AG08396 (cell line): ENCODE data around the gene AMZ1.
"Not testable (repeated sequence)": the region's sequence is repeated elsewhere in the genome, so short reads cannot be mapped to it uniquely, and the experiment has no call there.

Experiments used
- DNase-seq: peaks from one replicate; pipeline ENCODE4 v3.0.0; 2012; ENCODE audit warnings: low spot score, mixed read lengths

AMZ1 gene

DNA sequence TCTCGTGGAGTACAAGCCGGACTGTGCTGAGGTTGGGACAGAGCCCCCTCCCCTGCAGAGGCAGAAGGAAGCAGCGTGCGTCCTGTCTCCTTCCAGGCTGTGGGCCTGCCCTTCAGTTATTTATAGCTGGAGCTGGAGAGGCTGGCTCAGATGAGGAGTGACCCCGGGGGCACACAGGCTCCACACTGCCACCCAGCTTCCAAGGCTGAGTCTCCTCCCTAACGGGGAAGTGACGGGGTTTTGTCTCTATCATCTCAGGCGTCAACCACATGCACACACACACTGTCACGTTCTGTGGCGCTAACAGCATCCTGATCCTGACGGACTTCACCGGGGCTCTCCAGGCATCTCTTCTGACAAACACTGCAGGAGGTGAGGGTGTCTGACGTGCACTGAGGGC is 25.4 kb downstream of the AMZ1 start:
- no peak for DNase-seq

DNA sequence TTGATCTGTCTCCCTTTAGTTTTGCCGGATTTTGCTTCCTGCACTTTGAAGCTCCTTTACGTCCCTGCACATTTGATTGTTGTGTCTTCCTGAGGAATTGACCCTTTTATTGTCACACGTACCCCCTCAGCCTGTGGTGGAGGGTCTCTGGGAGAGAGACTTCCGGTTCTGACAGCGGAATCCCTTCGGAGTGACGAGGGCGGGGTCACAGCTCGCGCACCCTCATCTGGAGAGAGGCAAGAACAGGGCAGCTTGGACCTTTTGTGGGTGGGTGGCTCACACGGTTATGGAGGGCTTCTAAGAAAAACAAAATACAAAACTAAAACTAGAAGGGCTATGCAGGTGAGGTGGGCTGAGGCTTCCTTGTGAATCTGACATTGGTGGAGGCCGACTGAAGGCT is 26.0 kb downstream of the AMZ1 start:
- DNase-seq: no peak

DNA sequence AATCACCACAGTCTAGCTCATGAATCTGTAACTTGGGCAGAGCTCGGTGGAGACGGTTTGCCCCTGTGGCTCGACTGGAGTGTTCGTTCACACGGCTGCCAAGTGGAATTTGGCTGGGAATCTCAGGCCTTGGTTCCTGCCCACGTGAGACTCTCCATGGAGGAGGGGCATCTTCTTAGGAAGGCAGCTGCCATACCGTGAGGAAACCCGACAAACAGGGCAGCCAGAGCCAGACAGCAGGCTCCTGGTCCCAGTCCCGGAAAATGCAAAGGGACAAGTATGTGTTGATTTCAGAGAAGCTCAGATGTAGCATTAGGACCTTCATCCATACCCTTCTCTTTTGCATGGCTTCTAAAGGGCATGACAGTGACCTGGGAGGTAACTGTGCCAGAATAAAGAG is 26.6 kb downstream of the AMZ1 start:
- no peak for DNase-seq

DNA sequence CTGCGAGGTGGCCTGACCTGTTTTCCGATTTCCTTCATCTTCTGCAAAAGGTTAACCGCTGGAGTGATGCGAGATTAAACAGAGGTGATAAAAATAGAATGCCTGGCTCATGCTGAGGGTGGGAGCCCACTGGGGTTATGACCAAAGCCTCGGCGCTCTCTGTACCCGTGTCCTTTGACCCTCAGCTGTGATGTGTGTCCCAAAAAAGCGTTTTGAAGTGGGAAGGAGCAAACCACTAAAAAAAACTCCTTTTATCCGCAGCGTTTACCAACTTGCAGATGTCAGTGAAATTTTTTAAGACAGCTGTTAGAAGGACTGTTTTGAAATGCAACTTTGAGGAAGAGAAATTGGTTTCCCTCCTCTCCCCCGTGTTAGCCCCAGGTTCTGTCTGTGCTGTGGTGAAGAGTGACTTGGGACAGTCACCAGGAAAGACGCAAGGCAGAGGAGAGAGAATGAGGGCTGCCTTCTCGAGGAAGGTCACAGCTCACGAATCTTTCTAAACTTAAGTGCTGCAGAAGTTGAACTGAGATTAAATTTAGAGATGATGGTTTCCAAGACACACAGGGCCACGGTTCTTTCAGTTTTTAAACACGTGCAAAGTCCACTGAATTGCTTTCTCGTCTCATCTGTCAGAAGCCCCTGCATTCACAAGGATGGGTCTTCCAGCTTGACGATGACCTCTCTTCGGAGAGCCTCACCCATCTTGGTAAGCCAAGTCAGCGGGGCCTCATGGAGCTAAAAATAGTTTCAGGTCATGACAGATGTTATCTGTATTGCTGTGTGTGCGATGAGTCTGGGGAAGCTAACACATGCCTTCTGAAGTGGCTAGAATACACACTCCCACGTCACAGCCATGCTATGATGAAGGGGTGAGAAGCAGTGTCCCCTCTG is 27.6 kb downstream of the AMZ1 start:
- no peak for DNase-seq

DNA sequence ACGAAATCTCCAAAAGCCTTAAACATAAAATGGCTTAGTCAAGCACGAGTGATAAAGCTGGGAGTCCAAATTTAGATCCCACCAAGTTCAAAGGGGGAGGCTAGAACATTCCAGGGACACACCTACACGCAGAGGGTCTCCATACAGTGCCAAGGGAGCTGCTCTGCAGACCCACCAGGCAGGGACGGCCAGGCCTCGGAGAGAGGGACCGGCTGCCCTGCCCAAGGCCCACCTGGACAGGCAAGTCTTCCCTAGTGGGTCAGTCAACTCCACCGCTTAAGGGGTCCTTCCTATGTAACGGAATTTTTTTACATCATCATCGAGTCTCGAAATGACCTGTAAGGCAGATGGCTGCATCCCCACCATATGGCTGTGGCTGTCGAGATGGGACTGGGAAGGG is 28.5 kb downstream of the AMZ1 start:
- DNase-seq: no peak

DNA sequence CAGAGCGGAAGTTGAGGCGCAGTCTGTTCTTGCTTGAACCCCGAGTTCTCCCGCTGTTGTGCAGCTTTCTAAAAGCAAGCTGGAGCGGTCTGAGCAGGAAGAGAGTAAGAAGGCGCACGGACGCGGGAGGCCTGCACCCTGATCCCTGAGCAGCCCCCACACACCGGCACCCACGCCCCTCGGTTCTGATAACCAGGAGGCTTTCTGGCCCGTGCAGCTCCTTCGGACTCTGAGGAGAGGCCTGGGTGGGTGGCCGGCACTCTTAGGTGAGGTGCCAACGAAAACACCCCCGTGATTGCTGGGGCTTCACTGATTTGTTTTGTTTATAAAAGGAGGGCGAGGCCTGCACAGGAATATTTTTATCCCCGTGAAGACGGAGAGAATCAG is 28.9 kb downstream of the AMZ1 start:
- no peak for DNase-seq

DNA sequence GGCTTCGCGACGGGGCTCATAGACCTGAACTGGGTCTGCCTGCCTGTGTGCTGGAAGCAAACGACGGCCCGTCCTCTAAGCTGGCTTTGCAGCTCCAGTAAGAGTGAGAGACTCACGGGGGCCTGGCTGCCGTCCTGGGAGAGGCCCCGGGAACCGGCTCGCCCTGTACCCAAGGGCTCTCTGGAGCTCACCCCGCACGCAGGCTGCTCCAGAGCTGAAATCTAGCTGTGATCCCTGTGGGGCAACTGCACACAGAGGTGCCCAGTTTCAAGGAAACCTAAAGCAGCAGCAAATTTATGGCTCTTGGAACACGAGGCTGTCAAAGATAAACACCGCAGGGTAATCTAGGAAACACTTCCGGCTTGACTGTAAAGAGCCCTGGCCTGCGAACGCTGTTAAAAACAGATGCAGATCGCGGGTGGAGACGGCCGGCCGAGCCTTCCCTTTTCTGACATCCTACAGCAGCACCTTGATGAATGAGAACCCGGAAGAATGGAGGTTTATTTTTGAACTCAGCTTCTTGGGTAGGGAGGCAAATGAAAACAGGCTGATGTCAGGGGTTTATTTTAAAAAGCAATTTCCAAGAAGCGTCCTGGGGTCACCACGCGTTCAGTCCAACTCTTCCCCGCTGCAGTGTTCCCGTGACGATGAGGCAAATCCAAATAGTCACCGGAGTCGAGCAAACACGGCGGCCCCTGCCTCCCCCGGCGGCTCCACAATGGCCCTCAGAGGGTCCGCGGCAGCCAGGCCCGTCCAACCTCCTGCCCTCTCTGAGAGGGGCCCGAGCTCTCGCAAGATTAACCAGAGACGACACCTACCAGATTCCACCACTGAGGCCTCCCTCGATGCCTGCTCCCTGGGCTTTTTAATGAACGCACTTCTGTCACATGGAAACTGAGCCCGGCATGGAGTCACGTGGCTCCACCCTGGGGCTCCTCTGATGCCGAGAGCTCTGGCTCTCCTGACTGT is 29.6 kb downstream of the AMZ1 start:
- peak; percentile 62 for DNase-seq

DNA sequence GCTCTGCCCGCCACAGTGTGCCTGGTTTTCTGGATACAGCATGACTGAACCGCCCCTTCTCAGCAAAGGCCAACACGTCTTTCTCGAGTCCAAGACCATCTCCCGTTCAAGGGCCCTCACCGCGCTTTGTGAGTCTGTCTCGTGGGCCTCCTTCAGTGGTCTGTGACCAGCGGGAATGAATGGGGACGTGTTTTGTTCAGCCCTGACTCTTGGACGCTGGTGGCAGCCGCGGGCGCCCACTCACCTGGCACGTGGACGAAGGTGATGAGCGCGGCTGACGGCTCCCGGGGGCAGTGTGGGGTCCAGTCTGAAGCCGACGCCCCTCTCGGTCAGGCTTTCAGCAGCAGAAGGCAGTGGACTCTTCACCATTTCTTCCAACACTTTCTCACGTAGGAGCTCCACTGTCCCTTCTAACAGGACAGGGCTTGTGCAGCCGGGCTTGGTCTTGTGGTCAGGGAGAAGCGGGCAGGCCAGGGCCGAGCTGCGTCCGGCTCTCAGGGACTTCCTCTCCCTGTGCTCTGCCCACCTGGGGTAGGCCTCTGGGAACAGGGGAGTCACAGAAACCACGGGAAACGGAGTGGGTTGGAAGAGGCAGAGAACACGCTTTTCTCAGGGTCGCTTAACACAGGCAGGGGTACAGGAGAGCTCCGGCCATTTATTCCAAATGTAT is 30.4 kb downstream of the AMZ1 start:
- DNase-seq: no peak

DNA sequence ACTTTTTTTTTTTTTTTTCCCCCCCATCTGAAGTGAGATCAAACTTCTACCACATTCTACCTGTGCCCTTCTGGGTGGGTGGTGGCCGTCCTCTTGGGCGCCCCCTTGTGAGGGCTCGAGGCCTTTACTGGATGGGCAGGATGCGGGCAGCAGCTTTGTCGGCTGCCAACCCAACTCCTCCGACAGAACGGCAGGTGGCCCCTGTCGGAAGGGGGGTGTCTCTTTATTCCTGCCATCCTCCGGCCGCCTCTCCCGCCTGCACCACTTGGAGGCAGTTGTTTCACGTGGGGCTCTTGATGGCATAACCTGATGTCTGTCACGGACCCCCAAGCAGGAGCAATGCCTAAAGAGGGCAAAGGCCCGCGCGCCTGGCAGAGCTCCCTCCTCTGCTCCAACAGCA is 31.0 kb downstream of the AMZ1 start:
- DNase-seq: peak; percentile 48

DNA sequence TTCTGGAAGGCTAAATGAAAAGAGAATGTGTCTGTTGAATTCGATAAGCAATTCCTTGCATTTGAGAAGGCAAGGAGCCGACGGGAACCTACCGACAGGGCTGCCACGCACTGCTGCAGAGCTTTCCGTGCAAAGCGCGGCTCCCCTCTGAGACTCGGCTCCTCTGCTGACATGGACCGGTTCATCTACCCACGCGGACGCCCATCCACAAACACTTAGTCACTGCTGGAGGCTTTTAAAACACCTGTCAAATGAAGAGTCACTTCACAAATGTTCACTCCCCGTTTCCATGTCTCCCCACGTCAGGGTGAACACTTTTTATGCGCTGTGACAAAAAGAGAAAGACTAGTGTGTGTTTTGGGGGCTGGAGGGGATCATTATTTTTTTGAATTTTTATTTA is 32.0 kb downstream of the AMZ1 start:
- no peak for DNase-seq

DNA sequence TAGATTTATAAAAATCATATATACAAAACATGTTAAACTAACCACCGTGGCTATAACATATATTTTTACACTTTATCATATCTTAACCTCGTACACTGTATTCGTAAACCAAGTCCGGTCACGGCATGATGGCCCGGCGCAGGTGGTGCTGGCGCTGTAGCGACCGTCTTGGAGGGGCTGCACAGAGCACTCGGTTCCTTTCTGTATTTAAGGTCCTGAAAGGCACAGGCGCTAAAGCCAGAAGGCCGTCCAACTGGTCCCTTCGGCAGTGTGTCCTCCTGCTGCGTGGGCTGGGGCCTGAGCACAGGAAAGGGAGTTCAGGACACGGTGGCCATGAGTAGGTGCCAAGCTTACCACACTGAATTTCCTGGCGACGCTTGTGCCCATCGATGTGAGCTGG is 33.8 kb downstream of the AMZ1 start:
- no peak for DNase-seq

DNA sequence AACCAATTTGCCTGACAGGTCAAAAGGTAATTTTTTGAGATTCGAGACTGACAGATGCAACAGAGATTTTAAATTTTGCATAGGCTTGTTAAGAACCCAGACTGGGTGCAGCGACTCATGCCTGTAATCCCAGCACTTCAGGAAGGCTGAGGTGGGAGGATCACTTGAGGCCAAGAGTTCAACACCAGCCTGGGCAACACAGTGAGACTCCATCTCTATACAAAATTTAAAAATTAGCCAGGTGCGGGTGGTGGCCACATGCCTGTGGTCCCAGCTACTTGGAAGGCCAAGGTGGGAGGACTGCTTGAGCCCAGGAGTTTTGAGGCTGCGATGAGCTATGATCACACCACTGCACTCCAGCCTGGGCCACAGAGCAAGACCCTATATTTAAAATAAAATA is 34.6 kb downstream of the AMZ1 start:
- DNase-seq: no peak

DNA sequence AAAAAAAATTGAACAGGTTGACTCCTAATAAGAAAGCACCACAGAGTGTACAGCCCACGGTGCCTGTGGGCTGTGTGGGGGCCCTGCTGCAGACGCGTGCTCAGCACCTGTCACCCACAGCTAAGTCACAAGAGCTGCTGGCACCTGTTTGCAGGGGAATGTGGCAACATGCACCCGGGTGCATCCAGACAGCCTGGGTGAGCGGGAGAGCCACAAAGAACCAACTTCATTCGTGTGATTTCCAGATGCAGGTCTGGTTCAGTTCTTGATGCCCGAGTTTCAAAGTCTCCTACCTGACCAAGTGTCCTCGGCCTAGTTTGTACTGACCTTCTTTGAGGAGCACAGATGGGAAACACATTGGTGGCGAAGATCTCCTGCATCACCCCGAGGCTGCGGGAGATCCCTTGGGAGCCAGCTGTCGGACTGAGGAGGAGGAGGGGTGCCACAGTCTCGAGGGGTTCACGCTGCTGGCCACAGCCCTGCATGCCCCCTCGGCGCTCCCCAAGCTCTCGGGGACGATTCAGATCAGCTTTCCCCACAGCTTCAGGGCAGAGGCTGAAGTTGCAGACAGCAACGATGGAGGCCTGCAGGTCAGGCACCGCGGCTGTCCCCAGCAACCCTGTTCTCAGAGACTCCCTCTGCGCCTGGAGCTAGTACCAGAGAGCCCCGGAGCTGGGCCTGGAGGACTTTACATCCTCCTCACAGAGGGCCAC is 35.3 kb downstream of the AMZ1 start:
- DNase-seq: no peak

DNA sequence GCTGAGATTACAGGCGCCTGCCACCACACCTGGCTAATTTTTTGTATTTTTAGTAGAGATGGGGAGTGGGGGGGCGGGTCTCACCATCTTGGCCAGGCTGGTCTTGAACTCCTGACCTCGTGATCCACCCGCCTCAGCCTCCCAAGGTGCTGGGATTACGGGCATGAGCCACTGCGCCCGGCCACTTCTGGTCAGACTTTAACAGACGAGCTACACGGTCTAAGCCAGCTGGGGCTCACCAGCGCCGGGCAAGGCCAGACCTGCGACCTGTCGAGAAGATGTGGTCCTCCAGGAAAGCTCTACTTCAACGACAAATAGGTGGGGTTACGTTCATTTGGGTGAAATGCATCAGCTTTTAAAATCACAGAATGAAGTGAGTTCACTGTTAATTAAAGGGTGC is 36.0 kb downstream of the AMZ1 start:
- not testable (repeated sequence) for DNase-seq

DNA sequence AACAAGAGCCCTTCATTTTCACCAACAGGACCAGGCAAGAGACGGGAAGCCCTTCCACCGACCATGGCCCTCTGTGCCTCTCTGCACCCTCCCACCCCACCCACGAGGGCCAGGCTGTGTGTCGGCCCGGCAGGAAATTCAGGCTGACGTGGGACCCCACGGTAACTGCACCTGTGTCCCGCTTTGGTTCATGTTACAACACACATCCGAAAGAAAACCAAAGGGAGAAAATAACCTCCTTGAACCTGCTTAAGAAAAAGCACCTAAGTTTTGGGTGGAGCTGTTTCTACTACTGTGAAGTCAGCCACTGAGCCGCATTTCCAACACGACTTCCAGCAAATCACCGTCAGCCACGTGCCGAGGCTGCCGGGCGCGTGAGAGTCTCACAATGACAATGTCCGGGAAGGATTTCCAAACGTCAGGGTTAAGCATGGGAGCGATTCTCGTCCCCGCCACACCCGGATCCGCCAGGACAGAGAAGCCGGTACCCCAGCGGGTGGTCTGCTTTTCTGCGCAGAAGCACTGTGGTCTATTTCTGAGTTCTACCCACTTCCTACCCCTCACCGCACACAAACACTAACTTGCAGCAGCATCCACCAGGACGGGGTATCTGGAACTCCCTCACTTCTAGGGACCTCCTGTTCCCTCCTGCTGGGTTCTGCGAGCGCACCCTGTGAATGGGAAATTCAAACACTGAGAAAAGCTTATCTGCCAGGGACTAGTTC is 36.6 kb downstream of the AMZ1 start:
- no peak for DNase-seq

DNA sequence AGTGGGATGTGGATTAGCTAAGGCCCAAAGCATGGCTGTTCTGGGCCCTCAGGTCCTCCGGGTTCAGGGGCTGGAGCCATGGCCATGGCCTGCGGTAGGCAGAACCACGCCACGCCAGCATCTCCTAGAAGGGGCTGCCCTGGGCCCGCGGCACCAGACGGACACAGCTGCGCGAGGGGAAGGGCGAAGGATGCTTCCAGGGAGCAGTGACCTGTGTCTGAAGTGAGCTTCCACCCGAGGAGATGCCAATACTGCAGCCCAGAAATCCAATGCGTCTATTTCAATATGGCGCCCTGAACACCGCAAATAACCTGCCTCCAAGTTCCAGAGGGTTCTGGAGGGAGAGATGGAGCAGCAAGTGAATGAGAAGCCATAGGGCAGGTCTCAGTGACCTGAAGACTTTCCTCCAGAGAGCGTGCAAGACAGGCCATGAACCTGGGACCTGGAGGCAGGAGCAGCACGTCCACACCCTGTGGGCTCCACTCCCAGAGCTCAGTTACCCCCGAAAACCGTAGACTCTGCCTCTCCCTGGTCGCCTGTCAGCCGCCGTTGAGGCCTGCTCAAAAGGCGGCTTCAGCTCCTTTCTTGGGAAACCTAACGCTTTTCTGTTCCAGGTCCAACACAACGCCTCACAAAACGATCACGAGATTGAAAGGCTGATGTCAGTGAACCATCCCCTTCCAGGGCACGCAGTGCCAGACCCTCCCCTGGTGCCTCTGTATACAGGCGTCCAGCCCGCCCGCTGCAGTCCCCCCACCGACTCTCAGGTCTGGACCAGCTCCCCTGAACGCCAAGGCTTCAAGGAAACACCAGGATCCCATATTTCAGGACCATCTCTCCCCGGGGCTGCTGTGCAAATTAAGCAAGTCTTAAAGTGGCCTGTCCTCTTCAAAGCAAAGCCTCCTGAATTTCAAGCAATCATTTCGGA is 37.4 kb downstream of the AMZ1 start:
- DNase-seq: no peak

DNA sequence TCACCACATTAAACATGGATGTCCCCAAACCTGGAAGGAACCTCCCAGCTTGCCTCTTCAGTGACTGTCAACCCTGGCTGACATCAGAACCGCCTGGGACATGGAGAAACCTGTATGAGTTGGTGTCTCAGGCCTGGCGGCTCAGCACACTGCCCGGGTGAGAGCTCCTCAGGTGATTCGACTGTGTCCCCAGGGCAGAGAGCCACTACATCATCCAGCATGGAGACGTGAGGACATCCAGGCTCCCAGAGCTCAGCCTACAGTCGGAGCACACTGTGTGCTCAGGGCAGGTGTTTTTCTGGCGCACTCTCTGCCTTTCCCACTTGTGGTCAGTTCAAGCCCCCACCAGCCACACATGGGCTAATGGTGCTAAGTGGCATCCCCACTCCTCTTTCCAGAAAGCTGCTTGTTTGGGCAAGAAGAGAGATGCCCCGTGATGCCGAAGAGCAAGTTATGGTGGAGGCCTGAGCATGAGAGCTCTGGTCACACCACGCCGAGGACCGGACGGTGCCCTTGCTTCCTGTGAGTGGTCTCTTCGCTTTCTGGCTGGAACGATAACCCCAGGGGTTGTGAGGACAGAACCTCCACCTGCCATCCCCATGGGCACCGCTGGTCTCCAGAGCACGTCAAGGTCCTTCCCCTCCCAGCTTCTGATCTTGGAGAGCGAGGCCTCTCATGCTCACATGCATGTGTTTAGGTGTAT is 38.5 kb downstream of the AMZ1 start:
- no peak for DNase-seq

DNA sequence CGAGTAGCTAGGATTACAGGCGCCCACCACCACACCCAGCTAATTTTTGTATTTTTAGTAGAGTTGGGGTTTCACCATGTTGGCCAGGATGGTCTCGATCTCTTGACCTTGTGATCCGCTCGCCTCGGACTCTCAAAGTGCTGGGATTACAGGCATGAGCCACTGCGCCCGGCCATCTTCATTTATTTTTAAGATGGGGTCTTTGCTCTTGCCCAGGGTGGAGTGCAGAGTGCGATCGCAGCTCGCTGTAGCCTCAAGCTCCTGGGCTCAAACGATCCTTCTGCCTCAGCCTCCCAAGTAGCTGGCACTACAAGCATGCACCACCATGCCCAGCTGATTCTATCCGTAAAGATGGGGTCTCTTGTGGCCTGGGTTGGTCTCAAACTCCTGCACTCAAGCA is 39.2 kb downstream of the AMZ1 start:
- DNase-seq: not testable (repeated sequence)

DNA sequence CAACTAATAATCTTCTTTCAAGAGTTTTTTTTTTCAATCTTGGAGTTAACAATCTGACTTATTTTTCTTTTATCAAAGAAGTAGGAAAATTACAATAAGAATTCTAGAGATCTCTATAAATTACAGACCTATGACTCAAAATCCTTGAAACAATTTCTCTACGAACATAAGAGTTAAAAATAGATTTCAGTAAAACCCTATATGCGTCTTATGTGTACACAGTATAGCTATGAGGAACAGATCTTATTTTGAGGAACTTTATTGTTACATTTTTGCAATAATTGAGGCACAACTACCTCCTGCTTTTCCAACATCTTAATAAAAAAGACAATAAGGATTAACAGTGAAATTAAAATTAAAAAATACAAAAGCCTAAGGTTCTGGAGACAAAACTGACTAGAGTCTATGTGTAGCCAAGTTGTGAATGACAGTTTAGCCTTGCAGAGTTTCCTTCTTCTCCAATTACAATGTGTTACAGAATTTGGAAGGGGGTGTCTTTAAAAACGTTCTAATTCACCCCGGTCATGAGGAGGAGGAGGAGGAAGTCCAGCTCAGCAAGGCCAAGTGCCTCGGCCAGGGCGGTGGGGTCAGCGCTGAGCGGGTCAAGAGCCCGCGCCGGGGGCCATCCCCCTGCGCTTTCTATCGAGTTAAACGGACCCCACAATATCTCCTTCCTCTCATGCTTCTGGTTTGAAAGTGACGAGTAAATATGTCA is 40.5 kb downstream of the AMZ1 start:
- no peak for DNase-seq
